ENCODE measurements around the gene VASH2. TPM values are rescaled to one million over a fixed set of nuclear protein-coding genes. Genes with fewer than 3 reads are reported as not detected.
"Not testable (repeated sequence)": the region's sequence is repeated elsewhere in the genome, so short reads cannot be mapped to it uniquely, and the experiment has no call there.

VASH2 gene
- total and polyA plus RNA-seq, 2 of the 4 experiments (the other 2 are of a cell fraction): 0.90 to 1.2 TPM

DNA sequence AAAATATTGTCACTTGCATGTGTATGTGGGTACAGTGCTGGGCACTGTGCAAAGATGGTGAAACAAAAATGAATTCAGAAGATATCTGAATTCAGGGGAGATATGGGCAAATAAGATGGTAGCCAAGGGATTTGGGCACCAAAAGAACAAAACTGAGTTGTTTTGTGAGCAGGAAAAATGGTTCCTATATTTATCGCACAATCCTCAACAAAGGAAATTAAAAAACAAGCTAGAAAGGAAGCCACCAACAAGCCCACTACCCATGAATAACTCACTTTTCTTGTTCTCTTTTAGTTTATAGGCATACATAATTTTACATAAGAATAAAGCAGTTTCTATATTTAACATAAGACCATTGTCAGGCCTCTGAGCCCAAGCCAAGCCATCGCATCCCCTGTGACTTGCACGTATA is 40.7 kb upstream of the VASH2 start:
- H3K36me3 ChIP-seq (ENCODE audit: control insufficient read depth, insufficient read depth, low read length): no peaks in the 10 kb centered on the region
- intact Hi-C loops (cut with micrococcal nuclease): no loop called here
- no peaks in the 10 kb centered on the region for H3K79me1 ChIP-seq (ENCODE audit: low read depth in 1 of 2, low read length in 2 of 2)
- no peak overlapping the region for H2BK120ac ChIP-seq (ENCODE audit: low read depth, low read length)
- BruUV-seq (replicated peaks): no TSS peak
- no peak overlapping the region for H3K14ac ChIP-seq (replicated peaks; ENCODE audit: low read depth, low read length)
- H3K18ac ChIP-seq (ENCODE audit: low read depth, low read length): no peak overlapping the region
- no CpG with 5 or more reads among the region's 3 CpGs for WGBS, 2 experiments (ENCODE audit: extremely low coverage in 2 of 2, insufficient read length in 1 of 2)
- no peak overlapping the region for H3K56ac ChIP-seq (ENCODE audit: extremely low read depth, insufficient read depth, low read length)
- H4K8ac ChIP-seq (ENCODE audit: low read depth in 2 of 2, low read length in 2 of 2): no peak overlapping the region
- no peaks in the 10 kb centered on the region for H3K4me1 ChIP-seq (ENCODE audit: control insufficient read depth, insufficient read depth, low read length)
- TF ChIP-seq NFE2L2 (IDR thresholded peaks at IDR 0.05; ENCODE audit: low read depth, low read length) (no peak), RFX5 (IDR thresholded peaks at IDR 0.05; ENCODE audit: low read depth, low read length) (no peak)
- TF ChIP-seq, protein P1, sequence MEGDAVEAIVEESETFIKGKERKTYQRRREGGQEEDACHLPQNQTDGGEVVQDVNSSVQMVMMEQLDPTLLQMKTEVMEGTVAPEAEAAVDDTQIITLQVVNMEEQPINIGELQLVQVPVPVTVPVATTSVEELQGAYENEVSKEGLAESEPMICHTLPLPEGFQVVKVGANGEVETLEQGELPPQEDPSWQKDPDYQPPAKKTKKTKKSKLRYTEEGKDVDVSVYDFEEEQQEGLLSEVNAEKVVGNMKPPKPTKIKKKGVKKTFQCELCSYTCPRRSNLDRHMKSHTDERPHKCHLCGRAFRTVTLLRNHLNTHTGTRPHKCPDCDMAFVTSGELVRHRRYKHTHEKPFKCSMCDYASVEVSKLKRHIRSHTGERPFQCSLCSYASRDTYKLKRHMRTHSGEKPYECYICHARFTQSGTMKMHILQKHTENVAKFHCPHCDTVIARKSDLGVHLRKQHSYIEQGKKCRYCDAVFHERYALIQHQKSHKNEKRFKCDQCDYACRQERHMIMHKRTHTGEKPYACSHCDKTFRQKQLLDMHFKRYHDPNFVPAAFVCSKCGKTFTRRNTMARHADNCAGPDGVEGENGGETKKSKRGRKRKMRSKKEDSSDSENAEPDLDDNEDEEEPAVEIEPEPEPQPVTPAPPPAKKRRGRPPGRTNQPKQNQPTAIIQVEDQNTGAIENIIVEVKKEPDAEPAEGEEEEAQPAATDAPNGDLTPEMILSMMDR (conservative IDR thresholded peaks at IDR 0.05; ENCODE audit: low read depth, low read length): no peak
- H3K27ac ChIP-seq (ENCODE audit: insufficient read depth, low read length): no peak overlapping the region
- ATAC-seq (ENCODE audit: low read depth) (no peak), DNase-seq (no peak)
- no peak overlapping the region for H4K91ac ChIP-seq (ENCODE audit: insufficient read depth, low read depth, low read length)
- H3K4ac ChIP-seq (ENCODE audit: low read depth, low read length): no peak overlapping the region
- ChIA-PET CTCF (no interaction called here), POLR2A (ENCODE audit: unreplicated experiment) (no interaction called here)
- dilution Hi-C loops (cut with HindIII; ENCODE audit: low sequenced_read_pairs, unreplicated experiment): no loop called here
- H4K20me1 ChIP-seq (ENCODE audit: insufficient read depth, low read length): no peaks in the 10 kb centered on the region
- no peak overlapping the region for H2BK5ac ChIP-seq (ENCODE audit: low read depth, low read length, poor library complexity, severe bottlenecking)
- H3K9me3 ChIP-seq (ENCODE audit: control insufficient read depth, insufficient read depth, low read length): no peaks in the 10 kb centered on the region
- H2BK20ac ChIP-seq (ENCODE audit: low read depth, low read length): no peak overlapping the region
- in situ Hi-C loops (cut with MboI; ENCODE audit: low sequenced_read_pairs): no loop called here
- H3K27me3 ChIP-seq (ENCODE audit: control insufficient read depth, insufficient read depth, low read length): peaks cover 5% of the 10 kb centered on the region
- no peak overlapping the region for H2AFZ ChIP-seq (replicated peaks; ENCODE audit: low read length, poor library complexity)
- H2AK5ac ChIP-seq (ENCODE audit: low read depth, low read length): no peak overlapping the region
- no peak overlapping the region for H3K9ac ChIP-seq (ENCODE audit: low read depth, low read length)
- no peak overlapping the region for H3K4me2 ChIP-seq (ENCODE audit: low read depth, low read length)
- no peak overlapping the region for H3K4me3 ChIP-seq (ENCODE audit: insufficient read depth, low read depth, low read length)
- no peak overlapping the region for H3K23ac ChIP-seq (ENCODE audit: low read depth, low read length)
- H3K9me1 ChIP-seq (ENCODE audit: insufficient read depth, low read length): no peaks in the 10 kb centered on the region
- H2AK9ac ChIP-seq (replicated peaks; ENCODE audit: low read depth, low read length, poor library complexity): no peak overlapping the region
- no peak overlapping the region for H4K5ac ChIP-seq (ENCODE audit: low read depth, low read length)
- H2BK15ac ChIP-seq (ENCODE audit: low read depth, low read length): no peak overlapping the region

GRCh38 chr1:212910213-212910612 is 40.1 kb upstream of the VASH2 start:
- H2BK120ac ChIP-seq (ENCODE audit: low read depth, low read length); dilution Hi-C loops (cut with HindIII; ENCODE audit: low sequenced_read_pairs, unreplicated experiment); H3K4me1 ChIP-seq (ENCODE audit: control insufficient read depth, insufficient read depth, low read length); H3K4ac ChIP-seq (ENCODE audit: low read depth, low read length); H3K79me1 ChIP-seq (ENCODE audit: low read depth in 1 of 2, low read length in 2 of 2); CTCF ChIA-PET; H4K5ac ChIP-seq (ENCODE audit: low read depth, low read length); BruUV-seq (replicated peaks); ATAC-seq (ENCODE audit: low read depth); H3K36me3 ChIP-seq (ENCODE audit: control insufficient read depth, insufficient read depth, low read length); H3K23ac ChIP-seq (ENCODE audit: low read depth, low read length); intact Hi-C loops (cut with micrococcal nuclease); H3K4me3 ChIP-seq (ENCODE audit: insufficient read depth, low read depth, low read length); H3K9me3 ChIP-seq (ENCODE audit: control insufficient read depth, insufficient read depth, low read length); H3K27ac ChIP-seq (ENCODE audit: insufficient read depth, low read length); DNase-seq; H3K9ac ChIP-seq (ENCODE audit: low read depth, low read length); H4K20me1 ChIP-seq (ENCODE audit: insufficient read depth, low read length); H4K8ac ChIP-seq (ENCODE audit: low read depth in 2 of 2, low read length in 2 of 2); H2BK20ac ChIP-seq (ENCODE audit: low read depth, low read length); H3K18ac ChIP-seq (ENCODE audit: low read depth, low read length); H3K56ac ChIP-seq (ENCODE audit: extremely low read depth, insufficient read depth, low read length); H3K4me2 ChIP-seq (ENCODE audit: low read depth, low read length); H3K27me3 ChIP-seq (ENCODE audit: control insufficient read depth, insufficient read depth, low read length); H3K14ac ChIP-seq (replicated peaks; ENCODE audit: low read depth, low read length); H2AK9ac ChIP-seq (replicated peaks; ENCODE audit: low read depth, low read length, poor library complexity); H3K9me1 ChIP-seq (ENCODE audit: insufficient read depth, low read length); H2AFZ ChIP-seq (replicated peaks; ENCODE audit: low read length, poor library complexity); H4K91ac ChIP-seq (ENCODE audit: insufficient read depth, low read depth, low read length); in situ Hi-C loops (cut with MboI; ENCODE audit: low sequenced_read_pairs); H2BK5ac ChIP-seq (ENCODE audit: low read depth, low read length, poor library complexity, severe bottlenecking); H2AK5ac ChIP-seq (ENCODE audit: low read depth, low read length); POLR2A ChIA-PET (ENCODE audit: unreplicated experiment); H2BK15ac ChIP-seq (ENCODE audit: low read depth, low read length): not testable (repeated sequence)
- WGBS, 2 experiments (ENCODE audit: extremely low coverage in 2 of 2, insufficient read length in 1 of 2): no CpG with 5 or more reads among the region's 10 CpGs
